Smooth muscle cell of the brain vasculature (primary cell): ENCODE data around the gene NFS1.
"Not testable (repeated sequence)": the region's sequence is repeated elsewhere in the genome, so short reads cannot be mapped to it uniquely, and the experiment has no call there.

Experiments used
- DNase-seq: peaks from one replicate; pipeline ENCODE4 v3.0.0-alpha.2; 2012; ENCODE audit warnings: low read depth, low spot score

Gene NFS1

GRCh38 chr20:35729836-35730582 is 30.9 kb upstream of the NFS1 start:
- DNase-seq: no peak

- DNase-seq: no peak
These were observed 30.2 kb upstream of the NFS1 start for GRCh38 chr20:35729283-35729807.

- no peak for DNase-seq
These were observed 27.9 kb upstream of the NFS1 start for GRCh38 chr20:35726842-35727711.

GRCh38 chr20:35724321-35725230 is 25.4 kb upstream of the NFS1 start:
- no peak for DNase-seq

GRCh38 chr20:35723652-35724320 is 24.6 kb upstream of the NFS1 start:
- DNase-seq: not testable (repeated sequence)

GRCh38 chr20:35723275-35723639 is 24.1 kb upstream of the NFS1 start:
- DNase-seq: not testable (repeated sequence)

- DNase-seq: no peak
These were observed 22.5 kb upstream of the NFS1 start for GRCh38 chr20:35721621-35722020.

- no peak for DNase-seq
These were observed 22.1 kb upstream of the NFS1 start for GRCh38 chr20:35721219-35721618.

- no peak for DNase-seq
These were observed 21.3 kb upstream of the NFS1 start for GRCh38 chr20:35720165-35721123.

GRCh38 chr20:35719717-35720116 is 20.6 kb upstream of the NFS1 start:
- no peak for DNase-seq

GRCh38 chr20:35718972-35719635 is 20.0 kb upstream of the NFS1 start:
- no peak for DNase-seq

- not testable (repeated sequence) for DNase-seq
These were observed 19.2 kb upstream of the NFS1 start for GRCh38 chr20:35718321-35718720.

- DNase-seq: no peak
These were observed 17.2 kb upstream of the NFS1 start for GRCh38 chr20:35716330-35716729.

- DNase-seq: no peak
These were observed 16.5 kb upstream of the NFS1 start for GRCh38 chr20:35715652-35716051.

GRCh38 chr20:35714127-35714526 is 15.0 kb upstream of the NFS1 start:
- no peak for DNase-seq

- DNase-seq: not testable (repeated sequence)
These were observed 14.0 kb upstream of the NFS1 start for GRCh38 chr20:35713120-35713519.

GRCh38 chr20:35711588-35712209 is 12.5 kb upstream of the NFS1 start:
- DNase-seq: no peak

- DNase-seq: no peak
These were observed 11.9 kb upstream of the NFS1 start for GRCh38 chr20:35710884-35711587.
